IMR-90 (cell line): ENCODE results near the gene BCL2. TPM values are rescaled to one million over a fixed set of nuclear protein-coding genes. Genes with fewer than 3 reads are reported as not detected.

ENCODE experiments used
- ATAC-seq: fragments of 200-7000 bp; cut with Tn5 transposase; 2 replicates; pipeline ENCODE4 v1.9.1; 2020; ENCODE audit warnings: low read depth, mild to moderate bottlenecking, moderate library complexity
- BruUV-seq: library from RNA; stranded (reverse); fragments of 400-500 nt; replicated peaks from 2 replicates; lab custom pipeline; 2021; lab: Mats Ljungman, UMichigan
- CTCF ChIA-PET: fragments of 300-600 bp; formaldehyde crosslinking; extraction: SDS; loops from one replicate; lab custom pipeline; 2021; ENCODE audit warnings: antibody characterized with exemption; lab: Yijun Ruan, JAX
- POLR2A ChIA-PET: fragments of 300-600 bp; sonication (Branson Sonifier 250); formaldehyde crosslinking; loops from one replicate; lab custom pipeline; 2022; ENCODE audit warnings: antibody characterized with exemption; ENCODE audit not compliant: unreplicated experiment; lab: Charles Lee
- DNase-seq: peaks from one replicate; pipeline ENCODE4 v3.0.0; 2013
- H2AFZ ChIP-seq: replicated peaks from 2 replicates; pipeline ENCODE3; 2013; ENCODE audit warnings: low read length, mild to moderate bottlenecking; ENCODE audit not compliant: poor library complexity
- H2AK5ac ChIP-seq: 2 replicates; pipeline ENCODE4 v1.6.1; 2013; ENCODE audit warnings: low read depth, low read length, inconsistent platforms
- H2AK9ac ChIP-seq: replicated peaks from 2 replicates; pipeline ENCODE3; 2013; ENCODE audit warnings: mild to moderate bottlenecking, low read depth, low read length, moderate library complexity; ENCODE audit not compliant: poor library complexity
- H2BK120ac ChIP-seq: 2 replicates; pipeline ENCODE4 v1.6.1; 2013; ENCODE audit warnings: low read depth, low read length, inconsistent platforms
- H2BK15ac ChIP-seq: 3 replicates; pipeline ENCODE4 v1.6.1; 2013; ENCODE audit warnings: low read depth, low read length, inconsistent platforms
- H2BK20ac ChIP-seq: 2 replicates; pipeline ENCODE4 v1.6.1; 2013; ENCODE audit warnings: low read depth, mild to moderate bottlenecking, inconsistent platforms, low read length, moderate library complexity
- H2BK5ac ChIP-seq: 2 replicates; pipeline ENCODE4 v1.6.1; 2013; ENCODE audit warnings: mild to moderate bottlenecking, low read depth, low read length, inconsistent platforms; ENCODE audit not compliant: poor library complexity, severe bottlenecking
- H3K14ac ChIP-seq: replicated peaks from 2 replicates; pipeline ENCODE4 v1.6.1; 2013; ENCODE audit warnings: low read depth, low read length, inconsistent platforms
- H3K18ac ChIP-seq: 2 replicates; pipeline ENCODE4 v1.6.1; 2013; ENCODE audit warnings: low read depth, low read length, control low read depth
- H3K23ac ChIP-seq: 2 replicates; pipeline ENCODE4 v1.6.1; 2013; ENCODE audit warnings: low read depth, low read length, inconsistent platforms
- H3K27ac ChIP-seq: 2 replicates; pipeline ENCODE4 v1.5.1; 2013; ENCODE audit warnings: mild to moderate bottlenecking, control low read depth, low read length; ENCODE audit not compliant: insufficient read depth
- H3K27me3 ChIP-seq: 2 replicates; pipeline ENCODE4 v1.6.1; 2013; ENCODE audit warnings: low read length; ENCODE audit not compliant: control insufficient read depth, insufficient read depth
- H3K36me3 ChIP-seq: 2 replicates; pipeline ENCODE4 v1.6.1; 2013; ENCODE audit warnings: low read length, mixed read lengths; ENCODE audit not compliant: control insufficient read depth, insufficient read depth
- H3K4ac ChIP-seq: 2 replicates; pipeline ENCODE4 v1.6.1; 2013; ENCODE audit warnings: low read depth, low read length, inconsistent platforms
- H3K4me1 ChIP-seq: 2 replicates; pipeline ENCODE4 v1.6.1; 2013; ENCODE audit warnings: low read length, mixed read lengths; ENCODE audit not compliant: control insufficient read depth, insufficient read depth
- H3K4me2 ChIP-seq: 2 replicates; pipeline ENCODE4 v1.6.1; 2013; ENCODE audit warnings: low read depth, mild to moderate bottlenecking, control low read depth, low read length, moderate library complexity
- H3K4me3 ChIP-seq: 2 replicates; pipeline ENCODE4 v1.5.1; 2013; ENCODE audit warnings: low read depth, mild to moderate bottlenecking, control low read depth, low read length, moderate library complexity; ENCODE audit not compliant: insufficient read depth
- H3K56ac ChIP-seq: 2 replicates; pipeline ENCODE4 v1.6.1; 2013; ENCODE audit warnings: low read length, inconsistent platforms; ENCODE audit not compliant: insufficient read depth; ENCODE audit errors: extremely low read depth
- H3K79me1 ChIP-seq, 2 experiments: 2 replicates each; pipeline ENCODE4 v1.6.1; 2013; ENCODE audit warnings: low read length in 2 of 2, inconsistent platforms in 1 of 2, low read depth in 1 of 2
- H3K9ac ChIP-seq: 2 replicates; pipeline ENCODE4 v1.6.1; 2013; ENCODE audit warnings: low read depth, low read length, control low read depth
- H3K9me1 ChIP-seq: 2 replicates; pipeline ENCODE4 v1.6.1; 2013; ENCODE audit warnings: low read length, inconsistent platforms; ENCODE audit not compliant: insufficient read depth
- H3K9me3 ChIP-seq: 2 replicates; pipeline ENCODE4 v1.6.1; 2013; ENCODE audit warnings: low read length; ENCODE audit not compliant: control insufficient read depth, insufficient read depth
- H4K20me1 ChIP-seq: 2 replicates; pipeline ENCODE4 v1.6.1; 2013; ENCODE audit warnings: low read length, inconsistent platforms; ENCODE audit not compliant: insufficient read depth
- H4K5ac ChIP-seq: 2 replicates; pipeline ENCODE4 v1.6.1; 2013; ENCODE audit warnings: mild to moderate bottlenecking, low read depth, low read length, control low read depth
- H4K8ac ChIP-seq, 2 experiments: 2 replicates each; pipeline ENCODE4 v1.6.1; 2013; ENCODE audit warnings: low read depth in 2 of 2, low read length in 2 of 2, control low read depth in 1 of 2, inconsistent platforms in 1 of 2
- H4K91ac ChIP-seq: 2 replicates; pipeline ENCODE4 v1.6.1; 2013; ENCODE audit warnings: low read depth, low read length, inconsistent platforms; ENCODE audit not compliant: insufficient read depth
- CEBPB ChIP-seq: IDR thresholded peaks from 2 replicates; pipeline ENCODE4 v1.6.1; 2012; ENCODE audit warnings: low read depth, low read length, improper control_type of control experiment
- CHD1 ChIP-seq: IDR thresholded peaks from 2 replicates; pipeline ENCODE4 v1.6.1; 2012; ENCODE audit warnings: low read depth, low read length, improper control_type of control experiment
- CTCF ChIP-seq: conservative IDR thresholded peaks from 2 replicates; pipeline ENCODE4 v1.5.1; 2012; ENCODE audit warnings: mild to moderate bottlenecking, low read depth, low read length, improper control_type of control experiment
- FOS ChIP-seq: fragments of 150-350 bp; IDR thresholded peaks from 2 replicates; pipeline ENCODE4 v1.6.1; 2016; ENCODE audit warnings: low read depth, low read length
- NFE2L2 ChIP-seq: fragments of 150-350 bp; IDR thresholded peaks from 2 replicates; pipeline ENCODE4 v1.6.1; 2016; ENCODE audit warnings: low read depth, mild to moderate bottlenecking, low read length
- POLR2A ChIP-seq: IDR thresholded peaks from 2 replicates; pipeline ENCODE4 v1.6.1; 2012; ENCODE audit warnings: mild to moderate bottlenecking, low read depth, low read length
- RCOR1 ChIP-seq: IDR thresholded peaks from 2 replicates; pipeline ENCODE4 v1.6.1; 2012; ENCODE audit warnings: mild to moderate bottlenecking, low read length, improper control_type of control experiment; ENCODE audit not compliant: insufficient replicate concordance
- WGBS, 2 experiments: methylation state at CpG; one replicate each; pipeline versions ENCODE4 v1.1.5 to v1.1.7; 2013; ENCODE audit warnings: missing lambda C conversion rate in 2 of 2; ENCODE audit not compliant: insufficient read length in 1 of 2; ENCODE audit errors: extremely low coverage in 2 of 2; 5-methylcytosine and 5-hydroxymethylcytosine counted together
- dilution Hi-C: fragments of 300-500 bp; cut with HindIII; formaldehyde crosslinking; loops from one replicate; pipeline ENCODE4 v1.14.3; 2018; ENCODE audit warnings: low sequenced_read_pairs; ENCODE audit not compliant: unreplicated experiment
- in situ Hi-C: fragments of 300-500 bp; cut with MboI; formaldehyde crosslinking; loops from 3 replicates; pipeline ENCODE4 v1.14.3; 2019; ENCODE audit warnings: low sequenced_read_pairs, inconsistent platforms, mixed read lengths
- intact Hi-C: fragments of 100-400 bp; cut with micrococcal nuclease; formaldehyde crosslinking; loops from 2 replicates; pipeline ENCODE4 v1.10.0; 2022
- polyA plus RNA-seq, 3 experiments: library from polyadenylated mRNA; depleted of rRNA; stranded (reverse); fragments of >200 nt; gene quantifications; 2 replicates each; pipeline ENCODE4 v1.2.3, GENCODE V29; 2012; ENCODE audit warnings: low replicate concordance in 1 of 3
- total RNA-seq: library from RNA; depleted of rRNA; stranded (reverse); fragments of >200 nt; gene quantifications from 2 replicates; pipeline ENCODE4 v1.2.3, GENCODE V29; 2012

BCL2 gene
- total and polyA plus RNA-seq, 2 of the 4 experiments (the other 2 are of a cell fraction) = 0.24 to 0.54 TPM

GRCh38 chr18:63301434-63301833, 18.1 kb downstream of the BCL2 start:
- no peak overlapping the region for H4K5ac ChIP-seq
- H2BK15ac ChIP-seq = no peak overlapping the region
- 89% methylated on average over 4 of the region's 9 CpGs; no CpG with 5 or more reads in 1 of the 2 experiments for WGBS, 2 experiments
- no peak overlapping the region for H2BK5ac ChIP-seq
- no peak overlapping the region for H2BK20ac ChIP-seq
- H3K14ac ChIP-seq = no peak overlapping the region
- no peak overlapping the region for H3K9ac ChIP-seq
- H3K27me3 ChIP-seq = no peaks in the 10 kb centered on the region
- H3K4me1 ChIP-seq = no peaks in the 10 kb centered on the region; the same call in 1 of the 2 replicates
- intact Hi-C loops = no loop called here
- H2AK5ac ChIP-seq = no peak overlapping the region
- in situ Hi-C loops = no loop called here
- H3K36me3 ChIP-seq = no peaks in the 10 kb centered on the region
- POLR2A ChIA-PET = no interaction called here
- no TSS peak for BruUV-seq
- H3K9me3 ChIP-seq = no peaks in the 10 kb centered on the region
- no peak overlapping the region for H3K56ac ChIP-seq
- H3K4me2 ChIP-seq = no peak overlapping the region
- no peak overlapping the region for H2AFZ ChIP-seq
- no peak overlapping the region for H4K91ac ChIP-seq
- dilution Hi-C loops = no loop called here
- H3K27ac ChIP-seq = no peak overlapping the region
- no peaks in the 10 kb centered on the region; the same call in 1 of the 2 replicates for H3K9me1 ChIP-seq
- no peak overlapping the region for H2AK9ac ChIP-seq
- H2BK120ac ChIP-seq = no peak overlapping the region
- H4K8ac ChIP-seq = no peak overlapping the region
- no peak overlapping the region for H3K23ac ChIP-seq
- H4K20me1 ChIP-seq = no peaks in the 10 kb centered on the region
- no peak overlapping the region for H3K4me3 ChIP-seq
- no peak overlapping the region for H3K18ac ChIP-seq
- no peak overlapping the region for H3K4ac ChIP-seq
- CTCF ChIA-PET = no interaction called here
- DNase-seq (no peak), ATAC-seq (no peak)
- H3K79me1 ChIP-seq = no peaks in the 10 kb centered on the region
- no peak for TF ChIP-seq FOS
- TF ChIP-seq RCOR1 = no peak
- TF ChIP-seq CTCF = no peak
- no peak for TF ChIP-seq POLR2A
- TF ChIP-seq CHD1 = no peak
- no peak for TF ChIP-seq NFE2L2
- TF ChIP-seq CEBPB = no peak
